Endometrial microvascular endothelial cells (primary cell): ENCODE data around the gene CADM3. TPM values are rescaled to one million over a fixed set of nuclear protein-coding genes. Genes with fewer than 3 reads are reported as not detected.

Experiments used
- in situ Hi-C: cut with HindIII; loops from 2 replicates; pipeline ENCODE4 v1.10.0; 2017; ENCODE audit warnings: low sequenced_read_pairs, low pct_unique_long_range_greater_than_20kb; ENCODE audit errors: inconsistent ontology term
- total RNA-seq: library from RNA; depleted of rRNA; stranded (reverse); fragments of >200 nt; gene quantifications from one replicate; pipeline ENCODE4 v1.2.3, GENCODE V29; 2015; ENCODE audit errors: inconsistent ontology term

CADM3 gene
- total RNA-seq, 1 donor from 2014 or later: 1.2 TPM

DNA sequence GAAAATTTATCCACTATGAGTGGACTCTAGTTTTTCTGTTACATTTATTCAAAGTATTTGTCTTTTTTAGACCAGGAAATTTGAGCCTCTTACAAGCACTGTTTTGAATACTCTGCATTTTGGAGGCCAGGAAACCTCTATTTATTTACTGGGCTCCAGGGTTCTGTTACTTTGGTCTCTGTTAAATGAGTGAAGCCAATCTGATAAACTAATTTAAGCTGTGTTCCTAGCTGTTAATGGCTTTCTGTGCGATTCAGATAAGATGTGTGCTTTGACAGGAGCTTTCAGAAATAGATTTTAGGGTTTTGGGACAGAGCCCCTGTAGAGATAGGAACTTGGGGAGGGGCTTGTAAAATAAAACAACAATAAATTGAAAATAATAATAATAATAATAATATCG, 57.1 kb downstream of the CADM3 start:
- in situ Hi-C loops: no loop called here

DNA sequence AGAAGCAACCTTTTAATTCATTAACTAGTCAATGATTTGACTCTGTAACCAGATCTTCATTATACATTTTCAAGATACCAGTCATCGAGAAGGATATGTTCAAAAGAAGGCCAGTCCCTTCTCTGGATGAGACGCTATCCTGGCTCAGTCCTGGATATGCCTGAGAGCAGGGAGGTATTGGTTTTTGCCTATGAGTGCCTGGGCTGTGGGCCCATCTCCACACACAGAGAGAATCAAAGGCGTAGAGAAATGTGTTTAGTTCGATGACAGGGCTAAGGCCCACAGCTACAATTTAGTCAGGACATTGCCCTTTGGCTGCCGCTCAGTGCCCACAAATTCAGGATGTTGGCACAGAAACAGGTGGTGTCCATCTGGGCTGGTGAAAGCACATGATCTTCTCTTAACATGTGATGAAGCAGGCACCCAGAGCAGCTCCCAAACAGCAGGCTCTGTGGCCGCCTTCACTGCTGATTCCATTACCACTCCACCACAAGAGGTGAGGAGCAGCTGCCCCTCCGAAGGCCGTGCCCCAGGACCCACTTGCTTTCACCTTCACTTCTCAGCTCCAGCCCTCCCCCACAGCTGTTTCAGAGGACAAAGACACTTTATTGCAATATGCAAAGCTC, 58.0 kb downstream of the CADM3 start:
- in situ Hi-C loops: no loop called here

DNA sequence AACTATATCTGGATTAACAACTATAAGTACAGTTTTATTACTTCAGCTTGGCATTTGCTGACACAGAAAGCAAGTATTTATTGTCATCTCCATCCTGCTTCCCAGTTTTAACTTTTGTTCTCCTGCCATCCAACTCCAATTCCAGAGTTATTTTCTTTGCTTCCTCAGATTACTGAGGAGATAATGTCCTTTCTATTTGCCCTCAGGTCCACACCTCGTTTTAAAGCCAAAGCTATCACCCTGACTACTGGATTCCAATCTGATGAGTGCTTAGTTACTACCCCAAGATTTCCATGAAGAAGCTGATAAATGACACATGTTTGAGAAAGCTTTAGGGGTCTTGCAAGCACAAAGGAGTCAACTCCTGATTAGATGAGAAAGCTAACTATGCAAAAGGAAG, 58.5 kb downstream of the CADM3 start:
- in situ Hi-C loops: no loop called here

DNA sequence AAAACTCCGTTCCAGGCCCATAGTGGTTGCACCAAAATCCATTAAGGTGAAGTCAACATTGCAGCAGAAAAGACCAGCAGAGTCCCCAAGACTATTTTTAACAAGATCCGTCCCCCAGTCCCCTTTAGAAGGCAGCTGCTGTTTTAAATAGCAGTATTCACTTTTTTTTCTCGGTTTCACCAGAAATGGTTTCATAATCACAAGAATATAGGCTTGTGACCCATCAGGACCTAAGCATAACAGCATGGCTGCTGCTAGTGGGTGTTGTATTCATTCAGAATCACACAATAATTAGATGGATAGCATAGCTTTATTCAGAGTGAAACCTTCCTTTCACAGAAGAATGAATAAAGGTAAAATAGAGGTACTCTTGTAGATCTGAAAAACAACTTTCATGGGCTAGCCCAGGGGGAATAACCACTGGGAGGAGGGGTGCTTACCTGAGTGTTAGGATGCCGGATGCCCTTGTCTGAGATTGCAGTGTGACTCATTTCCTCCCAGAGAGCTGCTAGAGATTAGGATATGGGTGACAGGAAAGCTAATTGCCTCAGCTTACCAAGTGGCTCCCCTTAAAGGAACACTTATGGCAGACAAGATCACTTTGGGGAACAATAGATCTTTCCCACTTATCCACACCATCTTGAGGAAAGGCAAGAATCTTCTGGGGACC, 68.3 kb downstream of the CADM3 start:
- in situ Hi-C loops: no loop called here

DNA sequence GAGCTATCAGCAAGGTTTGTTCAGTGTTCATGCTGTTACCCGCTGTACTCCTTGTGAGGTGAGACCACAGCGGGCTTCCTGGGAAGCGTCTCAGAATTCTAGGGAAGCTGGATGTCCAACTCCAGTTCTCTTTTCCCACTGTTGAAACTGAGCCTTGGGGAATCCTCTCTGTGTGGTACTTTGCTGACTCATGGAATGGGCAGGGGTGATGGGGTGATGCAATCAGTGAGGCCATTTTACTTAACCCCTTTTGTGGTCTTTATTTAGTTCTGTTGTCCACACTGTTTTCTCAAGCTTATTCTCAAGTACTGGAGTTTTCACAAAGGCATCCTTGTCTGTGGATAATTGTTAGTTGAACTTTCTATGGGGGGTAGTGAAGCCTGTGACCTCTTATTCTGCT, 75.9 kb downstream of the CADM3 start:
- in situ Hi-C loops: no loop called here

DNA sequence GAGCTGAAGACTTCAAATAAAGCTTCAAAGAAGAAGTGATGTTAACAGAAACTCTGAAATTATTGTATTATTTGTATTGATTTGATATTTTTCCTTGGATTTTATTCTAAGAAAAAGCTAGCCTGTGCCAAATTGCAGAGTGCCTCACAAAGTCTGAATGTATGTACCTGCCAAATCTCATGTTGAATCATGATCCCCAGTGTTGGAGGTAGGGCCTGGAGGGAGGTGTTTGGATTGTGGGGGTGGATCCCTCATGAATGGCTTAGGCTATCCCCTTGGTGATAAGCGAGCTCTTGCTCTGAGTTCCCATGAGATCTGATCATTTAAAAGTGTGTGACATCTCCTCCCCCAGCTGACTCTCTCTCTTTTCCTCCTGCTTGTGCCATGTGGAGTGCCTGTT, 76.9 kb downstream of the CADM3 start:
- in situ Hi-C loops: no loop called here

DNA sequence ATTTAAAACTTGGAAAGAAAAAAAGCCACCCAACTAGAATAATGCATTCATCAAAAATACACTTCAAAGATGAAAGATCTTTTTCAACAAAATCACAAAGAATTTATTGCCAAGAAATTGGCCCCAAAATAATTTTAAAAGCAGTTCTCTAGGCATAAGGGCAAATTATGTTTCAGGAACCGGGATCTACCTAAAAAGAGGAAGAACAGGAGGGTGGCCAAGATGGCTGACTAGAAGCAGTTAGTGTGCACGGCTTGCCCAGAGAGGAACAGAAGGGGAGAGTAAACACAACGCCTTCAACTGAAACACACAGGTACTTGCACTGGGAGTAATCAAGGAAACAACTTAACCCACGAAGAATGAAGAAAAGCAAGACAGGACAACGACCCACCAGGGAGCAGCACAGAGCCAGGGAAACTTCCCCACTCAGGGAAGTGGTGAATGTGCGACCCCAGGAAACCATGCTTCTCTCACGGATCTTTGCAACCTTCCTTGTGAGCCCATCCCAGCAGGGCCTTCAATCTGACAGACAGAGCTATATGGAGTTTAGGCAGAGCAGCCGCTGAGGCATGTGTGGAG, 79.3 kb downstream of the CADM3 start:
- in situ Hi-C loops: no loop called here

Other genes with a start within 250 kb of the CADM3 start
- not detected for gene PYHIN1, start 240.1 kb upstream of the CADM3 start, total RNA-seq
- gene IFI16, start 161.7 kb upstream of the CADM3 start, total RNA-seq: 141 TPM
- not detected for gene AIM2, start 94.8 kb upstream of the CADM3 start, total RNA-seq
- gene ACKR1, start 33.3 kb downstream of the CADM3 start, total RNA-seq: not detected
- gene FCER1A, start 130.7 kb downstream of the CADM3 start, total RNA-seq: not detected